CD4-positive, alpha-beta T cell treated with Interleukin-10 for 1 hour (primary cell): ENCODE data around the gene EXOC4.
"Not testable (repeated sequence)": the region's sequence is repeated elsewhere in the genome, so short reads cannot be mapped to it uniquely, and the experiment has no call there.

Source experiments
- DNase-seq: peaks from one replicate; pipeline ENCODE4 v3.0.0-alpha.2; 2020

EXOC4 gene

GRCh38 chr7:134060874-134061273 lies 808.0 kb downstream of the EXOC4 start:
- no peak for DNase-seq

- DNase-seq: no peak
These were observed 809.6 kb downstream of the EXOC4 start for GRCh38 chr7:134062460-134062859.

GRCh38 chr7:134065415-134065814 lies 812.5 kb downstream of the EXOC4 start:
- no peak for DNase-seq

- no peak for DNase-seq
These were observed 814.3 kb downstream of the EXOC4 start for GRCh38 chr7:134067164-134067563.

DNA sequence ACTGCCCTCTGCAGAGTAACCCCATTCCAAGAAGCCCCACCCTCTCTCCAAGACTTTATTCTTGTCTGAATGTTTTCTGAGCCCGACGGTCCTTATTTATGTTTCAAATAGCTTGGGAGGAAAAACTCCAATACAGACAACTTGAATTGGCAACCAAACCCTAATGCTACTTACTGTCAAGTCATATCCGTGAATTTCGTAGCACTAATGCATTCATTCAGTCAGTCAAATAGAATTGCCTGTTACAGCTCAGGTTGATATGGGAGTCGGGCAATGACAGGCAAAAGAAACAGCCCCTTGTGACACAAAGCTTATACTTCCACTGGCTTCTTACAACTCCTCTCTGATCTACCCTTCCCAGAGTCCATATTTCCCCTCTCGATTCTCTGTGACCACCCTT lies 815.8 kb downstream of the EXOC4 start:
- DNase-seq: no peak

DNA sequence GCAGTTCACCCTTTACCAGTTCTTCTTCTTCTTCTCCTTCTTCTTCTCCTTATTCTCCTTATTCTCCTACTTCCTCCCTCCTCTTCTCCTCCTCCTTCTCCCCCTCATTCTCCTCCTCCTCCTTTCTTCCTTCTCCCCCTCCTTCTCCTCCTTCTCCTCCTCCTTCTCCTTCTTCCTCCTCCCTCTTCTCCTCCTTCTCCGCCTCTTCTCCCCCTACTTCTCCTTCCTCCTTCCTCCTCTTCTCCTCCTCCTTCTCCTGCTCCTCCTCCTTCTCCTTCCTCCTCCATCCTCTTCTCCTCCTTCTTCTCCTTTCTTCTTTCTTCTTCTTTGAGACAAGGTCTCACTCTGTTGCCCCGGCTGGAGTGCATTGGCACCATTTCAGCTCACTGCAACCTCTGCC lies 816.3 kb downstream of the EXOC4 start:
- DNase-seq: no peak

DNA sequence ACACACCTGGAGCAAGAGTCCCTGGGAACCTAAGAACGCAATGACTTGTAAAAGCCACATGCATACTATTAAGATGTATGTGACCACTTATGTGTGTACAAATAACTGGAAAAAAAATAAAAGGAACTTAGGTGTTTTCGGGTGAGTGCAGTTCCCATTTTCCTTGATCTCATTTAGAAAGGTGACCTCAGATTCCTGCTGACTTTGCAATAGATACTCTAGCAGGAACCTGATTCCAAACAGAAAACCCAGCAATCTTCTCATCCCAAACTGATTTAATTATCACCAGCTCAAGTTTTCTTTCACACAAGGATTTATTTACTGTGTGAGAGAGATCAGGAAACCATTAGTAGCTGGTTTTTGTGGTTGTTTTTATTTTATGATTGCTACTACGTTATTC lies 817.8 kb downstream of the EXOC4 start:
- DNase-seq: no peak

- DNase-seq: no peak
These were observed 818.8 kb downstream of the EXOC4 start for GRCh38 chr7:134071355-134072331.

- DNase-seq: no peak
These were observed 820.4 kb downstream of the EXOC4 start for GRCh38 chr7:134073276-134073675.

GRCh38 chr7:134075799-134076198 lies 822.9 kb downstream of the EXOC4 start:
- no peak for DNase-seq

DNA sequence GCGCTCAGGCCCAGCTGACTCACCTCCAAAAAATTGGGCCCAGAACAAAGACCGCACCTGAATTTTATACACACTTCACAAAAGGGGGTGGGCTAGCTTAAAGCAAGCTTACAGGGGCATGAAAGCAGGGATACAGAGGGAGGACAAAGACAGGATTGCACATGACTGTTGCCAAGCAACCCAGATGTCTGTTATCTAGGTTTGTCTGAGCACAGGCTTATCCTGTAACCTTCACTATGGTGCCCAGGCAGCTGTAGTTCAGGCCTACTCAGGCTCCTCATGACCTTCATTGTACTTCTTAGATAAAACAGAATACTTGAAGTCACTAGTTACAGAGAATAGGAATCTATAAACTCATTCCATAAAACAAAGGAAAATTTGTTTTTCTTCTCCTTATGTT lies 824.7 kb downstream of the EXOC4 start:
- DNase-seq: not testable (repeated sequence)

GRCh38 chr7:134078991-134079390 lies 826.1 kb downstream of the EXOC4 start:
- no peak for DNase-seq

GRCh38 chr7:134081695-134082094 lies 828.8 kb downstream of the EXOC4 start:
- no peak for DNase-seq

DNA sequence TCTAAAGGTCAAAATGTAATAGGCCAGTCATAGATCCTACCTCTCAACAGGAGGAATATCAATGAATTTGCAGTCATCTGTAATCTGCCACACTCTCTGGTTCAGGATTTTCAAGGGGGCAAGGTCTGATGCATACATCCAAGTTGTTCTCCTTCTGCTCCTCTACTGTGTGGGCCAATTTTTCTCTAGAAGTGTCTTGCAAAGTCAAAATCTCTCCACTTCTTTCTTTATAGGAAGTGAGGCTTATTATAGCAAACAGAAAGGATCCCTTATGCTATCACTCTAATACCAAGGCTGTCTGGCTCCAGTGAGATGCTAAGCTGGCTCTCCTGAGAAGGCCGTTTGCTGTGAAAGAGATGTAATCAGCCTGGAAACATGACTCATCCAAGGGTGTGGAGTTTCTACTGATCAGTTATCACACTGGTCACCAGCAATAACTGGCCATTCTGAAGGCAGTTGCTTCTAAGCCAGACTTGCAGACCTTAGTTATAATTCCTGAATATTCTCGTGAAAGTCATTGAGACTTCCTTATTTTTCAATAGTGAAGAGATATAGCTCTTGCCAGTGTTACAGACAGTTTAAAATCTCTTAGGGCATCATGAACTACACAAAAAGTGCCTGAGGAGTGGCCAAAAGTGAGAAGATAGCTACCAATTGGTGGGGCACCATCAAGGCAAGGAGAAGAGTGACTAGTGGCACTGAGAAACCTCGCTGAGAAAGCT lies 831.0 kb downstream of the EXOC4 start:
- no peak for DNase-seq

DNA sequence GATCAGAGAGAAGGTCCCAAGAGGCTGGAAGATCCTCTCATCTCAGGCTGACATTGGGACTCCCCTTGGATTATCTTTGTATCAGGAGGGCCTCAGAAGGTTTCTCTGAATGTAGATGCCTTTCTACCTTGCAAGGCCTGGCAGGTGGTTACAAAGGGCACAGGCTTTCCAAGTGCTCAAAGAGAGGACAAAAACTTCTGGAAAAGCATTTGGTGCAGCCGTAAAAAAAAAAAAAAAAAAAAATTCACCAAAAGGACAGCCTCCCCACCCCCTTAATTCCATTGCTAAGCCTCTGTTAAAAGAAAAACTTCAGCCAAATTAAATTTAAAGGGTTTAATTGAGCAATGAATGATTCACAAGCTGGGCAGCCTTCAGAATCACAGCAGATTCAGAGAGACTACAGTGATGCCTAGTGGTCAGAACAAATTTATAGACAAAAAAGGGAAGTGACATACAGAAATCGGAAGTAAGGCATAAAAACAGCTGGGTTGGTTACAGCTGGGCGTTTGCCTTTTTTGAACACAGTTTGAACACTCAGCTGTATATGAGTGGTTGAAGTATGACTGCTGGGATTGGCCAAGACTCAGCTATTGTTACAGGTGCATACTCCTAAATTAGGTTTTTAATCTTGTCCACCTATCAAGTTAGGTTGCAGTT lies 831.7 kb downstream of the EXOC4 start:
- DNase-seq: no peak

DNA sequence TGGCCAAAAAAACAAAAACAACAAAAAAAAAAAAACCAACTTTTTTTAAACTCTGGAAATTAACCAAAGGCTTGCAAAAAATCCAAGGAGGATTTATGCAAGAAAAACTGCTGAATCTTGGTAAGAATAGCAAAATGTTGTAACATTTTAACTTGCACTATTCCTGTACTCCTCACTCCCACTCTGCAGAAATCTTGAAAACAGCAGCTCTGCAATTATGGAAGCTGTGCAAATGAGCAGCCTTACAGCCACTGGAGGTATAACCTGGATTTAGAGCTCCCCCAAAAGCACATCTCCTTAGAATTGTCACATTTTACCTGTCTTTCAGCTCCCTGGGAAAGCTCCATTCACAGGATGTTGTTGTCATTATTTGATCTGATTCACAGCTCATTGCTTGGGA lies 832.4 kb downstream of the EXOC4 start:
- DNase-seq: no peak

DNA sequence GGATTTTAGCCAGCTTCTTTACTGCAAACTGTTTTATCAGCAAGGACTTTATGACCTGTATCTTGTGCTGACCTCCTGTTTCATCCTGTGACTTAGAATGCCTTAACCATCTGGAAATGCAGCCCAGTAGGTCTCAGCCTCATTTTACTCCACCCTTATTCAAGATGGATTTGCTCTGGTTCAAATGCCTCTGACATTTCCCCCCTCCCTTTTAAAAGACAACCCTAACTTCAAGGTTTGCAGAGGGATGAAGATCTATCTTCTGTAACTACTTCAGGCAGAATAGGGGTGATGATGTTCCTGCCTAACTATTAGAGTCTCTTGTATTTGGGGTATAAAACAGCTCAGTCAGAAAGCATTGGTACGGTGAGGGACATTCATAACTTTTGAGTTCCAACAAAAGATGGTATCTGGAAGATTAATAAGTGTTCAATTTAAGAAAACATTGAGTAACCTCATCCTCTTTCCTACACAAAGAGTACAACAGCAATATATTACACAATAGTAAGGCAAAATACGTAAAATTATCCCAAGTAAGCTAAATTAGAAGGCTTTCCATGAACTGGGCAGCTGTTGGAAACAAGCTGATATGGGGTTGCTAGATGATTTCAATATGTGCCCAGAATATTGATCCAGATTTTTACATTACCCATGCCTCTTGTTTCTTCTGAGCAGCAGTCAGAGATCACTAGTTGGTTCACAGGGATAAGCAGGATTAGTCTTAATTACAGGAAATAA lies 834.3 kb downstream of the EXOC4 start:
- DNase-seq: no peak

DNA sequence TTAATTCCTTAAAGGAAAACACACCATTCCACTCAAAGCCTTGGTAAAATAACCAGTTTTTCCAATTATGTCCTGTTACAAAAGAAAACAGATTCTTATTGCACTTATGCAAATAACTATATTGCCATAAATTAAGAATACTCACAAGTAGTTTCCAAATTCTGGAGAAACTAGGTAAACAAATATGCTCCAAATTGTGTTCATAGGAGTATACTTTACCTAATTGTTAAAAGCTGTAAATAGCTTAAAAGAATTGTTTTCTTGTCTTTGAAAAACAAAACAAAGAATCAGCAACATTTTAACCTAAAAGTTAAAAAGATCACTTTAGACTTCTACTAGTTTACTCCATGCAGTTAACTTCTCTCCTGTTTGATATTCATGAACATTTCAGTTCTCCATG lies 835.3 kb downstream of the EXOC4 start:
- DNase-seq: no peak

- DNase-seq: no peak
These were observed 836.6 kb downstream of the EXOC4 start for GRCh38 chr7:134089446-134089845.

- no peak for DNase-seq
These were observed 845.2 kb downstream of the EXOC4 start for GRCh38 chr7:134098072-134098471.

DNA sequence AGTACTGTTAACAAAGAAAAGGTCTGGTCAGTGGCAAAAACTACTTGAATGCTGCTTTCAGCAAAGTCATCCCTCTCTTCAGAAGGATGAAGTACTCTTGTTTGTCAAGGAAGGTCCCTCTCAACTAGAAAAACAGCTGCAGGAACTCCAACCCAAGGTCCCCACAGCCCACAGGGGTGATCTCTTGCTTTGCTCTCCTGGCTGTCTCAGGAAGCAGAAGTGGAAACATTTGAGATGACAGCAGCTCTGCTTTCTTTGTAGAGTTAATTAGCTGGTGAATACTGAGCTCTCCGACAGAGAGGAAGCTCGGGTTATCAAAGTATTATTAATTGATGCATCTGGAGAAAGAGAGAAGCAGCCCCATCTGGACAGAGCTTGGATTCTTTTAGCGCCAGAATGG lies 848.8 kb downstream of the EXOC4 start:
- DNase-seq: no peak

GRCh38 chr7:134104166-134104565 lies 851.3 kb downstream of the EXOC4 start:
- DNase-seq: no peak

GRCh38 chr7:134105841-134106240 lies 853.0 kb downstream of the EXOC4 start:
- no peak for DNase-seq
